MCF 10A (cell line): Measurements from ENCODE around the gene SPTAN1. TPM values are rescaled to one million over a fixed set of nuclear protein-coding genes. Genes with fewer than 3 reads are reported as not detected.

ENCODE experiments used
- BruUV-seq: library from RNA; stranded (reverse); fragments of 400-500 nt; replicated peaks from 2 replicates; lab custom pipeline; 2021; lab: Mats Ljungman, UMichigan
- CTCF ChIA-PET: fragments of 300-600 bp; sonication (Branson Sonifier 250); formaldehyde crosslinking; extraction: SDS; loops from one replicate; lab custom pipeline; 2021; ENCODE audit warnings: antibody characterized with exemption, inconsistent platforms; lab: Yijun Ruan, JAX
- POLR2A ChIA-PET: fragments of 300-600, 350-650 bp; sonication (Branson Sonifier 250); formaldehyde crosslinking; extraction: SDS; loops from one replicate; lab custom pipeline; 2020; ENCODE audit warnings: antibody characterized with exemption, inconsistent platforms; lab: Yijun Ruan, JAX
- DNase-seq: peaks from one replicate; pipeline ENCODE4 v3.0.0-alpha.2; 2018; ENCODE audit not compliant: unreplicated experiment
- H3K27ac Mint-ChIP-seq: one replicate; pipeline ENCODE4 v1.8.0; 2022; ENCODE audit warnings: mild to moderate bottlenecking, low read depth, mixed read lengths; ENCODE audit not compliant: unreplicated experiment
- H3K27me3 Mint-ChIP-seq: one replicate; pipeline ENCODE4 v1.8.0; 2022; ENCODE audit warnings: mixed read lengths; ENCODE audit not compliant: insufficient read depth, unreplicated experiment
- H3K36me3 Mint-ChIP-seq: one replicate; pipeline ENCODE4 v1.8.0; 2022; ENCODE audit warnings: mild to moderate bottlenecking, moderate library complexity, mixed read lengths; ENCODE audit not compliant: insufficient read depth, unreplicated experiment
- H3K4me1 Mint-ChIP-seq: one replicate; pipeline ENCODE4 v1.8.0; 2022; ENCODE audit warnings: mixed read lengths; ENCODE audit not compliant: insufficient read depth, unreplicated experiment
- H3K4me3 Mint-ChIP-seq: one replicate; pipeline ENCODE4 v1.8.0; 2022; ENCODE audit warnings: mild to moderate bottlenecking, moderate library complexity, mixed read lengths; ENCODE audit not compliant: unreplicated experiment
- H3K9me3 Mint-ChIP-seq: one replicate; pipeline ENCODE4 v1.8.0; 2022; ENCODE audit warnings: mixed read lengths; ENCODE audit not compliant: unreplicated experiment
- intact Hi-C: fragments of 100-400 bp; cut with micrococcal nuclease; formaldehyde crosslinking; loops from 2 replicates; pipeline ENCODE4 v1.14.1; 2022
- total RNA-seq: library from RNA; stranded (reverse); gene quantifications from 2 replicates; pipeline ENCODE4 v1.2.3, GENCODE V29; 2022
- TF ChIP-seq, protein P1 (sequence below): fragments of 200-600 bp; IDR thresholded peaks from one replicate; pipeline ENCODE4 v1.8.0; 2022; ENCODE audit warnings: antibody characterized with exemption, mild to moderate bottlenecking; ENCODE audit not compliant: unreplicated experiment

The SPTAN1 gene
- total RNA-seq, 1 experiment from 2014 or later, result 254 TPM

DNA sequence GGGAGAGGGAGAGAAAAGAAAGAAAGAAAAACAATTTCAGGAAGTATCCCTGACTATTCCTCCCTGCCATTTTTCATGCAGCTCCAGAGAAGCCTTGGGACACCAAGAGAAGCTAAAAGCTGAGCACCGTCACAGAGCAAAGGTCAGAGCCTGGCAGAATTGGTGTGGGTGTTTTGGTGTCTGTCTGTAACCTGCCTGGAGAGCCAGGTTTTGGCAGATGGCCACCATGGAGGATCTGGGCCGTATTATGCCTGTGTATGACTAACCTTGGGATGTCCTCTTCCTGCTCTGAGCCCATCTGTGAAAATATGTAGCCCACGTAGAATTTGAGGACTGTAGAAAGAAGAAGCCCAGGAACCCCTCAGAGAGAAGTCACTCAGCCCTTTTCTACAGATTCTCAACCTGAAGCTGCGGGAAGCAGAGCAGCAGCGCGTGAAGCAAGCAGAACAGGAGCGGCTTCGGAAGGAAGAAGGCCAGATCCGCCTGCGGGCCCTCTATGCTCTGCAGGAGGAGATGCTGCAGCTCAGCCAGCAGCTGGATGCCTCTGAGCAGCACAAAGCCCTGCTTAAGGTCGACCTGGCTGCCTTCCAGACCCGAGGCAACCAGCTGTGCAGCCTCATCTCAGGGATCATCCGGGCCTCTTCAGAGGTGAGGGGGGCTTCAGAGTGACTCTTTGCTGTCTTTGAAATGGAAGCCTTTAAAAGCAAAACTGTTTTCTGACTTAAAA, 29.0 kb upstream of the SPTAN1 start:
- H3K9me3 Mint-ChIP-seq, result no peaks in the 10 kb centered on the region
- TF ChIP-seq, protein P1, sequence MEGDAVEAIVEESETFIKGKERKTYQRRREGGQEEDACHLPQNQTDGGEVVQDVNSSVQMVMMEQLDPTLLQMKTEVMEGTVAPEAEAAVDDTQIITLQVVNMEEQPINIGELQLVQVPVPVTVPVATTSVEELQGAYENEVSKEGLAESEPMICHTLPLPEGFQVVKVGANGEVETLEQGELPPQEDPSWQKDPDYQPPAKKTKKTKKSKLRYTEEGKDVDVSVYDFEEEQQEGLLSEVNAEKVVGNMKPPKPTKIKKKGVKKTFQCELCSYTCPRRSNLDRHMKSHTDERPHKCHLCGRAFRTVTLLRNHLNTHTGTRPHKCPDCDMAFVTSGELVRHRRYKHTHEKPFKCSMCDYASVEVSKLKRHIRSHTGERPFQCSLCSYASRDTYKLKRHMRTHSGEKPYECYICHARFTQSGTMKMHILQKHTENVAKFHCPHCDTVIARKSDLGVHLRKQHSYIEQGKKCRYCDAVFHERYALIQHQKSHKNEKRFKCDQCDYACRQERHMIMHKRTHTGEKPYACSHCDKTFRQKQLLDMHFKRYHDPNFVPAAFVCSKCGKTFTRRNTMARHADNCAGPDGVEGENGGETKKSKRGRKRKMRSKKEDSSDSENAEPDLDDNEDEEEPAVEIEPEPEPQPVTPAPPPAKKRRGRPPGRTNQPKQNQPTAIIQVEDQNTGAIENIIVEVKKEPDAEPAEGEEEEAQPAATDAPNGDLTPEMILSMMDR, result no peak
- H3K27me3 Mint-ChIP-seq, result no peaks in the 10 kb centered on the region
- intact Hi-C loops, result no loop called here
- no TSS peak for BruUV-seq
- DNase-seq, result peak; percentile 17
- no peak overlapping the region for H3K27ac Mint-ChIP-seq
- POLR2A ChIA-PET, result no interaction called here
- peaks cover 4% of the 10 kb centered on the region for H3K4me1 Mint-ChIP-seq
- peaks cover 76% of the 10 kb centered on the region for H3K36me3 Mint-ChIP-seq
- CTCF ChIA-PET, result interaction anchor here (0.6 kb wide), 1 partner anchor 163 kb away, joined by 3 read pairs; no protein-coding TSS in a partner anchor
- H3K4me3 Mint-ChIP-seq, result no peak overlapping the region

- no peak for DNase-seq
- Mint-ChIP-seq H3K27ac (no peak overlapping the region), H3K4me1 (peaks cover 4% of the 10 kb centered on the region), H3K27me3 (no peaks in the 10 kb centered on the region), H3K9me3 (no peaks in the 10 kb centered on the region), H3K4me3 (no peak overlapping the region), H3K36me3 (peaks cover 91% of the 10 kb centered on the region)
- ChIA-PET POLR2A (no interaction called here), CTCF (interaction anchor here (0.6 kb wide), 1 partner anchor 79 kb away, joined by 3 read pairs; no protein-coding TSS in a partner anchor)
- BruUV-seq, result no TSS peak
- intact Hi-C loops, result no loop called here
- TF ChIP-seq, protein P1, result no peak
These were observed 25.7 kb upstream of the SPTAN1 start for GRCh38 chr9:128526720-128527119.

DNA sequence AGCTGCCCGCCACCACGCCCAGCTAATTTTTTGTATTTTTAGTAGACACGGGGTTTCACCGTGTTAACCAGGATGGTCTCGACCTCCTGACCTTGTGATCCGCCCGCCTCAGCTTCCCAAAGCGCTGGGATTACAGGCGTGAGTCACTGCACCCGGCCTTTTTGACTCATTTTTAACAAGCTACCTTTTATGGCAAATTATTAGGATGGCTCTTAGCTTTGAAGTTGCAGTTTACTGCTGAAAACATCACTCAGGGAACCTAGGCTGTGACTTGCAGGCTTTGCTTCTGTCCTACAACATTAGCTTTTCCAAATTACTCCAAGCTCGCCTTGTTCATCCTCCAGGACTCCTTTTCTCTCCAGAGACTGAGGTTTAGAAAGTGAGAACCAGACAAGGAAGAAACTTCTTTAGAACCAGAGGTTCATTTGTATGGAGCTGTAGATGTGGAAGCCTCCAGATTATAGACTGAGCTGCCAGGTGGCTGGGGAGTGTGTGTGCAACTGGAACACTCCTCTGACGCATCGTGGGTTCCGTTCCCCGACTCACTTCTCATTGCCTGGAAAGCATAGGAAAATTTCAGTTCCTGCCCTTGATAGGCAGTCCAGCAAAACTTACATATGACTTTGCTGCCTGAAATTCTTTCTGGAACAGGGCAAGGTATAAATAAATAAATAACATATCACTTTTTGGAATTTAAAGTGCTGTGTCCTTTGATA, 23.8 kb upstream of the SPTAN1 start:
- TF ChIP-seq, protein P1, result no peak
- Mint-ChIP-seq H3K9me3 (no peaks in the 10 kb centered on the region), H3K27me3 (no peaks in the 10 kb centered on the region), H3K4me3 (no peak overlapping the region), H3K27ac (peak overlapping the region; percentile 74), H3K36me3 (peaks cover 93% of the 10 kb centered on the region), H3K4me1 (no peaks in the 10 kb centered on the region)
- ChIA-PET POLR2A (interaction anchor here (1.4 kb wide), 1 partner anchor 24 kb away, joined by 3 read pairs; the partner anchor contains the start of gene GLE1), CTCF (no interaction called here)
- intact Hi-C loops, result no loop called here
- DNase-seq, result no peak
- BruUV-seq, result no TSS peak

- DNase-seq, result no peak
- peak overlapping the region; percentile 74 for H3K27ac Mint-ChIP-seq
- H3K9me3 Mint-ChIP-seq, result no peaks in the 10 kb centered on the region
- ChIA-PET POLR2A (interaction anchor here (1.4 kb wide), 1 partner anchor 24 kb away, joined by 3 read pairs; the partner anchor contains the start of gene GLE1), CTCF (no interaction called here)
- no peak overlapping the region for H3K4me3 Mint-ChIP-seq
- no peaks in the 10 kb centered on the region for H3K4me1 Mint-ChIP-seq
- intact Hi-C loops, result no loop called here
- H3K27me3 Mint-ChIP-seq, result no peaks in the 10 kb centered on the region
- TF ChIP-seq, protein P1, result no peak
- no TSS peak for BruUV-seq
- H3K36me3 Mint-ChIP-seq, result peaks cover 93% of the 10 kb centered on the region
These were observed 23.2 kb upstream of the SPTAN1 start for GRCh38 chr9:128529191-128529590.
